ENCODE measurements around the gene TYW1. TPM values are rescaled to one million over a fixed set of nuclear protein-coding genes. Genes with fewer than 3 reads are reported as not detected.
A peak's percentile ranks its signal among the peaks of the same experiment; 100 is the strongest.
"Not testable (repeated sequence)": the region's sequence is repeated elsewhere in the genome, so short reads cannot be mapped to it uniquely, and the experiment has no call there.

Gene TYW1
- total and polyA plus RNA-seq, 8 donors, result 14.1 to 25.8 (median 23.7) TPM

- Histone ChIP-seq H3K4me1 (peaks cover 0 to 18% of the 10 kb centered on the region in 2 donors), H3K27ac (peak overlapping the region in 1 of 2 donors; percentile 70)
- intact Hi-C loops (cut with DNase I); H3K4me3 ChIP-seq; DNase-seq; ATAC-seq; H3K9me3 ChIP-seq; H3K27me3 ChIP-seq; H3K36me3 ChIP-seq: not testable (repeated sequence)
These were observed 131.6 kb downstream of the TYW1 start for GRCh38 chr7:67128257-67128656.

GRCh38 chr7:67130766-67131165 lies 134.1 kb downstream of the TYW1 start:
- H3K27ac ChIP-seq; H3K4me3 ChIP-seq; intact Hi-C loops (cut with DNase I); H3K9me3 ChIP-seq; H3K27me3 ChIP-seq; H3K36me3 ChIP-seq: not testable (repeated sequence)
- DNase-seq, result peak in 1 of 4 donors; percentile 30
- H3K4me1 ChIP-seq, result peaks cover 0 to 18% of the 10 kb centered on the region in 2 donors
- ATAC-seq, result peak; percentile 72

GRCh38 chr7:67134912-67135311 lies 138.3 kb downstream of the TYW1 start:
- H3K27me3 ChIP-seq; H3K36me3 ChIP-seq; ATAC-seq; H3K27ac ChIP-seq; H3K4me1 ChIP-seq; DNase-seq; H3K4me3 ChIP-seq; intact Hi-C loops (cut with DNase I); H3K9me3 ChIP-seq: not testable (repeated sequence)

GRCh38 chr7:67135617-67136486 lies 139.2 kb downstream of the TYW1 start:
- H3K4me1 ChIP-seq; H3K36me3 ChIP-seq; H3K27ac ChIP-seq; H3K4me3 ChIP-seq; H3K27me3 ChIP-seq; ATAC-seq; intact Hi-C loops (cut with DNase I); DNase-seq; H3K9me3 ChIP-seq: not testable (repeated sequence)

- ATAC-seq, result peak; percentile 78
- H3K36me3 ChIP-seq; DNase-seq; H3K9me3 ChIP-seq; H3K4me1 ChIP-seq; H3K27me3 ChIP-seq; H3K4me3 ChIP-seq; H3K27ac ChIP-seq; intact Hi-C loops (cut with DNase I): not testable (repeated sequence)
These were observed 140.9 kb downstream of the TYW1 start for GRCh38 chr7:67137489-67137888.

GRCh38 chr7:67139876-67140275 lies 143.2 kb downstream of the TYW1 start:
- H3K4me1 ChIP-seq; ATAC-seq; H3K27me3 ChIP-seq; H3K9me3 ChIP-seq; H3K4me3 ChIP-seq; DNase-seq; intact Hi-C loops (cut with DNase I); H3K27ac ChIP-seq; H3K36me3 ChIP-seq: not testable (repeated sequence)

GRCh38 chr7:67141001-67141400 lies 144.4 kb downstream of the TYW1 start:
- ATAC-seq; H3K4me1 ChIP-seq; intact Hi-C loops (cut with DNase I); H3K27ac ChIP-seq; H3K27me3 ChIP-seq; H3K9me3 ChIP-seq; H3K4me3 ChIP-seq; DNase-seq; H3K36me3 ChIP-seq: not testable (repeated sequence)

GRCh38 chr7:67143091-67143786 lies 146.6 kb downstream of the TYW1 start:
- H3K4me3 ChIP-seq; intact Hi-C loops (cut with DNase I); H3K36me3 ChIP-seq; H3K27me3 ChIP-seq; H3K9me3 ChIP-seq; H3K4me1 ChIP-seq; H3K27ac ChIP-seq: not testable (repeated sequence)
- DNase-seq, result peak in 2 of 4 donors; percentile 25 to 41
- ATAC-seq, result peak; percentile 54

GRCh38 chr7:67145581-67146193 lies 149.1 kb downstream of the TYW1 start:
- intact Hi-C loops (cut with DNase I); ATAC-seq; H3K27me3 ChIP-seq: not testable (repeated sequence)

GRCh38 chr7:67149131-67149530 lies 152.5 kb downstream of the TYW1 start:
- H3K4me1 ChIP-seq; H3K9me3 ChIP-seq; intact Hi-C loops (cut with DNase I); DNase-seq; H3K27ac ChIP-seq; H3K36me3 ChIP-seq; ATAC-seq; H3K27me3 ChIP-seq; H3K4me3 ChIP-seq: not testable (repeated sequence)

More at GRCh38 chr7:67145581-67146193, 149.1 kb downstream of the TYW1 start:
- H3K9me3 ChIP-seq, H3K4me3 ChIP-seq, DNase-seq, H3K36me3 ChIP-seq, H3K27ac ChIP-seq, H3K4me1 ChIP-seq: not testable (repeated sequence)

- H3K9me3 ChIP-seq; H3K36me3 ChIP-seq; H3K4me3 ChIP-seq; intact Hi-C loops (cut with DNase I); H3K27me3 ChIP-seq; DNase-seq; H3K4me1 ChIP-seq; H3K27ac ChIP-seq; ATAC-seq: not testable (repeated sequence)
These were observed 157.7 kb downstream of the TYW1 start for GRCh38 chr7:67154374-67154773.

- DNase-seq; H3K27ac ChIP-seq; H3K27me3 ChIP-seq; H3K9me3 ChIP-seq; H3K36me3 ChIP-seq; intact Hi-C loops (cut with DNase I); H3K4me1 ChIP-seq; ATAC-seq; H3K4me3 ChIP-seq: not testable (repeated sequence)
These were observed 159.4 kb downstream of the TYW1 start for GRCh38 chr7:67156064-67156463.

GRCh38 chr7:67163285-67163684 lies 166.7 kb downstream of the TYW1 start:
- H3K27me3 ChIP-seq; H3K4me3 ChIP-seq; H3K36me3 ChIP-seq; intact Hi-C loops (cut with DNase I); H3K4me1 ChIP-seq; H3K27ac ChIP-seq; H3K9me3 ChIP-seq; ATAC-seq; DNase-seq: not testable (repeated sequence)
